Keratinocyte (primary cell): ENCODE results near the gene PRKAB1. TPM values are rescaled to one million over a fixed set of nuclear protein-coding genes. Genes with fewer than 3 reads are reported as not detected.
A peak's percentile ranks its signal among the peaks of the same experiment; 100 is the strongest.

Experiments
- DNase-seq: peaks from one replicate; pipeline ENCODE4 v3.0.0-alpha.2; 2011; ENCODE audit warnings: low read depth, missing footprints, low spot score
- FAIRE-seq: peaks from 2 replicates; lab custom pipeline; 2011; peaks lifted over from hg19 to GRCh38; lab: Jason Lieb, UNC
- H2AFZ ChIP-seq: 2 replicates; pipeline ENCODE4 v1.6.0; 2012; ENCODE audit warnings: low read length, control low read depth, inconsistent platforms; ENCODE audit not compliant: control insufficient read depth
- H3K27ac ChIP-seq: 2 replicates; pipeline ENCODE4 v1.5.1; 2011; ENCODE audit warnings: low read length; ENCODE audit not compliant: control insufficient read depth, insufficient read depth
- H3K27me3 ChIP-seq: 3 replicates; pipeline ENCODE4 v1.6.0; 2011; ENCODE audit warnings: low read length; ENCODE audit not compliant: control insufficient read depth, insufficient read depth; ENCODE audit errors: extremely low read depth
- H3K36me3 ChIP-seq, 2 experiments: 2 replicates in 1 of 2; 3 replicates in 1 of 2; pipeline ENCODE4 v1.5.1; 2011; ENCODE audit warnings: low read length in 2 of 2, mild to moderate bottlenecking in 1 of 2; ENCODE audit not compliant: control insufficient read depth in 2 of 2, insufficient read depth in 2 of 2; ENCODE audit errors: extremely low read depth in 1 of 2
- H3K4me1 ChIP-seq: 3 replicates; pipeline ENCODE4 v1.5.1; 2011; ENCODE audit warnings: low read length; ENCODE audit not compliant: control insufficient read depth, insufficient read depth; ENCODE audit errors: extremely low read depth
- H3K4me2 ChIP-seq: 3 replicates; pipeline ENCODE4 v1.6.0; 2011; ENCODE audit warnings: low read depth, low read length; ENCODE audit not compliant: control insufficient read depth, insufficient read depth; ENCODE audit errors: extremely low read depth
- H3K4me3 ChIP-seq, 3 experiments: fragments of 200-600 bp in 1 of 3; sonication (generic) in 1 of 3; 2 replicates in 2 of 3; 3 replicates in 1 of 3; pipeline ENCODE4 v1.5.1; 2011 to 2016; ENCODE audit warnings: low read length in 3 of 3, mild to moderate bottlenecking in 3 of 3, control low read depth in 2 of 3, inconsistent platforms in 1 of 3, low read depth in 1 of 3, mixed read lengths in 1 of 3, mixed run types in 1 of 3, moderate library complexity in 1 of 3; ENCODE audit not compliant: control insufficient read depth in 2 of 3, insufficient read depth in 2 of 3; ENCODE audit errors: extremely low read depth in 1 of 3
- H3K79me2 ChIP-seq: 2 replicates; pipeline ENCODE4 v1.6.0; 2012; ENCODE audit warnings: low read length; ENCODE audit not compliant: control insufficient read depth, insufficient read depth
- H3K9ac ChIP-seq: 3 replicates; pipeline ENCODE4 v1.6.0; 2011; ENCODE audit warnings: low read length; ENCODE audit not compliant: control insufficient read depth, insufficient read depth; ENCODE audit errors: extremely low read depth
- H3K9me1 ChIP-seq: 3 replicates; pipeline ENCODE4 v1.6.0; 2011; ENCODE audit warnings: low read length; ENCODE audit not compliant: control insufficient read depth, insufficient read depth; ENCODE audit errors: extremely low read depth
- H3K9me3 ChIP-seq: 2 replicates; pipeline ENCODE4 v1.5.1; 2012; ENCODE audit warnings: low read depth, low read length; ENCODE audit not compliant: control insufficient read depth
- H4K20me1 ChIP-seq: 3 replicates; pipeline ENCODE4 v1.6.0; 2011; ENCODE audit warnings: low read length; ENCODE audit not compliant: control insufficient read depth, insufficient read depth; ENCODE audit errors: extremely low read depth
- CTCF ChIP-seq, 3 experiments: IDR thresholded peaks in 1 of 3; conservative IDR thresholded peaks in 1 of 3; optimal IDR thresholded peaks in 1 of 3; 2 replicates in 2 of 3; 3 replicates in 1 of 3; pipeline versions ENCODE3 to v1.5.1; 2011; ENCODE audit warnings: low read length in 3 of 3, mild to moderate bottlenecking in 3 of 3, moderate library complexity in 2 of 3, control low read depth in 1 of 3, inconsistent platforms in 1 of 3; ENCODE audit not compliant: insufficient read depth in 2 of 3; ENCODE audit errors: extremely low read depth in 1 of 3
- EZH2 ChIP-seq: IDR thresholded peaks from one replicate; pipeline ENCODE4 v1.6.1; 2012; ENCODE audit warnings: inconsistent platforms, mild to moderate bottlenecking, low read length, moderate library complexity
- dilution Hi-C: fragments of 300-500 bp; cut with MboI; formaldehyde crosslinking; loops from one replicate; pipeline ENCODE4 v1.7.0; 2020; ENCODE audit warnings: low sequenced_read_pairs; ENCODE audit not compliant: extremely low pct_ligation_motif_present
- polyA plus RNA-seq, 5 experiments: library from polyadenylated mRNA; depleted of rRNA in 3 of 5; stranded (reverse) in 3 of 5; stranded (forward) in 1 of 5; unstranded in 1 of 5; fragments of >200 nt; gene quantifications; 1 replicate in 1 of 5; 2 replicates in 3 of 5; 3 replicates in 1 of 5; pipeline versions ENCODE4 v1.2.1 to v1.2.3, GENCODE V29; 2011 to 2012; ENCODE audit warnings: missing spikeins in 2 of 5, low read depth in 1 of 5, low replicate concordance in 1 of 5

The PRKAB1 gene
- polyA plus RNA-seq, 1 donor (not counting 4 experiments of a cell fraction or from before 2014, with no cell fraction given), result 22.0 TPM

GRCh38 chr12:119669744-119670472 lies 2.0 kb downstream of the PRKAB1 start:
- TF ChIP-seq EZH2 (no peak), CTCF (optimal IDR thresholded peaks at IDR 0.05 in 1 of 3, IDR thresholded peaks at IDR 0.05 in 1 of 3, conservative IDR thresholded peaks at IDR 0.05 in 1 of 3; ENCODE audit: extremely low read depth in 1 of 3, insufficient read depth in 2 of 3, low read length in 3 of 3) (no peak)
- Histone ChIP-seq H3K9me1 (no peaks in the 10 kb centered on the region), H3K4me2 (peak overlapping the region; percentile 50), H3K27ac (peak overlapping the region; percentile 37), H3K79me2 (peaks cover 23% of the 10 kb centered on the region), H3K9me3 (no peaks in the 10 kb centered on the region), H4K20me1 (no peaks in the 10 kb centered on the region), H3K4me3 (peak overlapping the region in 2 of 3 experiments; percentile 22 to 27), H3K36me3 (peaks cover 15 to 27% of the 10 kb centered on the region in 2 experiments), H2AFZ (no peak overlapping the region), H3K4me1 (peaks cover 20% of the 10 kb centered on the region), H3K27me3 (no peaks in the 10 kb centered on the region), H3K9ac (peak overlapping the region; percentile 42)
- DNase-seq (peak; percentile 28), FAIRE-seq (no peak)
- dilution Hi-C loops, result no loop called here

GRCh38 chr12:119671070-119671469 lies 3.1 kb downstream of the PRKAB1 start:
- FAIRE-seq (no peak), DNase-seq (no peak)
- H3K27ac ChIP-seq, result no peak overlapping the region
- H3K4me1 ChIP-seq, result peaks cover 20% of the 10 kb centered on the region
- no peak overlapping the region for H3K9ac ChIP-seq
- no peaks in the 10 kb centered on the region for H4K20me1 ChIP-seq
- no peaks in the 10 kb centered on the region for H3K27me3 ChIP-seq
- no peak overlapping the region for H3K4me2 ChIP-seq
- TF ChIP-seq EZH2 (no peak), CTCF (optimal IDR thresholded peaks at IDR 0.05 in 1 of 3, IDR thresholded peaks at IDR 0.05 in 1 of 3, conservative IDR thresholded peaks at IDR 0.05 in 1 of 3; ENCODE audit: extremely low read depth in 1 of 3, insufficient read depth in 2 of 3, low read length in 3 of 3) (no peak)
- H3K36me3 ChIP-seq, result peaks cover 15 to 35% of the 10 kb centered on the region in 2 experiments
- dilution Hi-C loops, result no loop called here
- H2AFZ ChIP-seq, result no peak overlapping the region
- no peaks in the 10 kb centered on the region for H3K9me3 ChIP-seq
- H3K4me3 ChIP-seq, result no peak overlapping the region
- no peaks in the 10 kb centered on the region for H3K9me1 ChIP-seq
- H3K79me2 ChIP-seq, result peaks cover 23% of the 10 kb centered on the region
